Endometrial microvascular endothelial cells (primary cell): ENCODE data around the gene ECHDC3. TPM values are rescaled to one million over a fixed set of nuclear protein-coding genes. Genes with fewer than 3 reads are reported as not detected.

Source experiments
- in situ Hi-C: cut with HindIII; loops from 2 replicates; pipeline ENCODE4 v1.10.0; 2017; ENCODE audit warnings: low sequenced_read_pairs, low pct_unique_long_range_greater_than_20kb; ENCODE audit errors: inconsistent ontology term
- total RNA-seq: library from RNA; depleted of rRNA; stranded (reverse); fragments of >200 nt; gene quantifications from one replicate; pipeline ENCODE4 v1.2.3, GENCODE V29; 2015; ENCODE audit errors: inconsistent ontology term

Gene ECHDC3
- total RNA-seq, 1 donor from 2014 or later = 16.8 TPM

DNA sequence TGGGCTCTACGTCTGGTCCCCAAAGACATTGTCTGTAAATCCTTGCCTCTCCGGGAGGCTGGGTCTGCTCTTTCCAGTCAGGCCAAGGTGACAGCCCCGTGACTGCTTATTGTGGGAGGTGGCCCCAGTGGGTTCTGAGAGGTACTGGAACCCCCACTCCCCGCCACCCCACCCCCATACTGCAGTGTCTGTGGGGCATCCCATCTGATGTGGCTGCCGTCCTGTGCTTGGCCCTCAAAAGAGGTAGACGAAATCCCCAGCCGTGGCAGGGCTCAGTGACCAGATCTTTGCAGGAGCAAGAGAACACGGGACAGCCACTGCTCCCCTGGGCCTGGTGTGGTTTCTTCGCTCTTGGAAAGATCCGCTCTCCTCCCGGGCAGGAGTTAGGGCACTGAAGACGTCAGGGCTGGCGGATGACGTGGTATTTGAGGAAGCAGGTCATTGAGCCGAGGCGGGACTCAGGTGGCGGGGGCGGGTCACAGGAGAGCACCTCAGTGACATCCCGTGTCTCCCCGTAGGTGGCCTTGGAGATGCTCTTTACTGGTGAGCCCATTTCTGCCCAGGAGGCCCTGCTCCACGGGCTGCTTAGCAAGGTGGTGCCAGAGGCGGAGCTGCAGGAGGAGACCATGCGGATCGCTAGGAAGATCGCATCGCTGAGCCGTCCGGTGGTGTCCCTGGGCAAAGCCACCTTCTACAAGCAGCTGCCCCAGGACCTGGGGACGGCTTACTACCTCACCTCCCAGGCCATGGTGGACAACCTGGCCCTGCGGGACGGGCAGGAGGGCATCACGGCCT, 20.7 kb downstream of the ECHDC3 start:
- in situ Hi-C loops = no loop called here

DNA sequence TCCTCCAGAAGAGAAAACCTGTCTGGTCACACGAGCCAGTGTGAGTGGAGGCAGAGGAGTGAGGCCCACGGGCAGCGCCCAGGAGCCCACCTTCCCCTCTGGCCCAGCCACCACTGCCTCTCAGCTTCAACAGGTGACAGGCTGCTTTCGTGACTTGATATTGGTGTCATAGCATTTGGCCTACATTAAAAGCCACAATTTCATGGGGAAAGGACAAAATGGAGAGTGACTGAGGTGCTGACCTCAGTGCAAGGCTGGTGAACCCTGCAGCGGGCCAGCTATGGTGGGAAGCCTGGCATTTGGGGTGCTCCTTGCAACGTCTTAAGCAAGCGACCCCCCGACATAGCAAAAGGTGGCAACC, 21.3 kb downstream of the ECHDC3 start:
- in situ Hi-C loops = no loop called here

DNA sequence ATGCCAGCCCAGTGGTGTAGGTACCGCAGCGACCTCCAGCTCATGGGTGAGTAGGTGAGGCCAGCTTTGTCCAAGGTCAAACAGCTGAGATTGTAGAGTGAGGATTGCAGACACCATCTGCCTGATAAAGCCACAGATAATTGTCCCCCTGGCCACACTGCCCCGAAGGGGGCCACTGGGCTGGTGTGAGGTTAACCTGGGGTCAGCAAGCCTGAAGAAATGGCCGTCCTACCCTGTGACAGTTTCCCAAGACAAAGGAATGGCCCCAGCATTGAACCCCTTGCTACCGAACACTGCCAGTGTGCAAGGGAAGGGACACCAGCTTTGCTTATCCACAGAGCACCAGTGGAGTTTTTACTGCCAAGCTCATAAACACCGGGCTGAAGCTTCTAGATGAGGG, 23.0 kb downstream of the ECHDC3 start:
- in situ Hi-C loops = no loop called here

DNA sequence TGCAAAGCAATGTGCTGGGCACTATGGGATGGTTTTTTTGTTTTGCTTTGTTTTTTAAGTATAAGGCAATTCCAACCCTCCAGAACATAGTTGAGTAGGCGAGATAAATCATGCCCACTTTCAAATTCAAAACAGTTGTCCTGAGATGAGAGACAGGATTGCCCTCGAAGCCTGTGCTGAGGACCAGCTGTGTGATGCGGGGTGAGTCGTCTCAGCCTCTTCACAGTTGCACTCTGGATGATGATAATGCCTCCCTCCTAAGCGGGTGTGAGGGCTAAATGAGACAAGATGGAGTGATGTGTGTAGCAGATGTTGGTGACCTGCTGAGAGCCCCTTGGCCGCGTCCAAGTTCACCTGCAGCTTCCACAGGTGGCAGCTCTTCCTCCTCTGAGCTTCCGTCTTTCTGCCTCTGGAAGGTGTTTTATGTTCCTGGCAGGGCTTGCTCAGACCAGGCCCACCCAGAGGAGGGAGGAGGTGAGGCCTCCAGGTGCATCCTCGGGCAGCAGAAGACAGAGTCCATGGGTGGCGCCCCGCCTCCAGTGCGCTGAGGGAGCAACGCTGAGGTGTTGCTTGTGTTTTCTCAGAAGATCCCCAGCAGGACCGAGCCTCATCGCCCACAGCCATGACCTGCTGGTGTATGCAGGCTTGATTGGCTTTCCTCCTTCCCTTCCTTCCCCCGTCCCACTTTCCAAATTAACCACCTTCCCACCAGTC, 30.6 kb downstream of the ECHDC3 start:
- in situ Hi-C loops = no loop called here

DNA sequence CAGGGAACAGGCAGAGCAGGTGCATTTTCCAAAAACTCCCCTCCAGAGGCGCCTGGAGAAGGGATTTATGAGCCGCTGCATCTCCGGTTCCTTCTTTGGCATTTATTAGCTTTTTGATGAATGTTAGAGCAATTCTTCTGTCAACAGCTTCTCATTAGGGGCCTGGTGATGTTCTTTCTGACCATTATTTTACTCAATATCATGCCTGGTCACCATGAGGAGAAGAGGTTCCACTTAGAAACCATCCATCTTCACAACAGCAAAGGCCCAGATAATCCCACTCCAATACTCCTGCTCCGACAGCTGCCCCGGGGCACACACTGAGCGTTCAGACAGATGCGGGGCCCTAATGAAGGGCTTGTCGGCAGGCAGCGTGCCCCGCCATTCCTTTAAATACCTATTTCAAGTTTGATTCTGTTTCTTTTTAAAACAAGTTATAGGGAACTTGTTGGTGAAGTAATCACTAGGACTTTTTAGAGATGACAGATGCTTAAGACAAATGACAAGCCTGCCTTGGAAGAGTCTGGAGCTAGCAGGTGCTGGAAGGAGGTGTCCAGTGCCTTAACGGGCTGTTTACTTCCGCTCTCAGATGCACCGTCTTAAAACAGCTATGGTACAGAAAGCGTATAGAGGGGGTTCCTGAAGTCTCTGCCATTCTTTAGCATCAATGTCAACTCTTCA, 31.7 kb downstream of the ECHDC3 start:
- in situ Hi-C loops = no loop called here

DNA sequence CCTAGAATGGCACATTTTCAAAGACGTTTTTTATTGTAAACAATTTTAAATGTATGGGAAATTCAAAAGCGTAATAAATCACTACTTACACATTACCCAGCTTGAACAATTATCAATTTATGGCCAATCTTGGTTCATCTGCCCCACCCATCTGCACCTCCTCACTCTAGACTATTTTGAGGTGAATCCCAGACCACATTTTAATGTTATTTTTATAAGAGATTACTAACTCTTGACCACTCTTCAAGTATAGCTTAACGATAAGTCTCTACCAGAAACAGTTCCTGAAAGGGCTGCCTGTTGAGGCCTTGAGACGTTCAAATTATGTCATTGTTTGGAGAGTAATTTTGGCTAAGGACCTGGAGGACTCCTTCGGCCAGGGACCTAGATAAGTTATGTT, 33.2 kb downstream of the ECHDC3 start:
- in situ Hi-C loops = no loop called here

DNA sequence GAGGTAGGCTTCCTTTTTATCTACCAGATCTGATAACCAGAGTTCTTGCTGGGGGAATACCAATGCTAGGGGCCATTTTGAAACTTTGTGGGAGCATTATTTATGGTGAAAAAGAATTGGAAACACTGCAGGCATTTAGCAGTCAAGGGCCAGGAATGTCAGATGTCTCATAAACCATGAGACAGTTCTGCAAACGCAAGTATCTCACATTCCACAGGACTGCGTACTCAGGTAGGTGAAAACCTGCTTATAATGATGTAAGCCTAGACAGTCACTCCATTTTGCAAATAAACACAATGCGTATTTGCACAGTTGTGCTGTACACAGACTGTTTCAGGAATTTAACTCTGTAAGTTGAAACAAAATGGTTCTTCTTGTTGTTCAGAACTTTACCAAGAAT, 33.9 kb downstream of the ECHDC3 start:
- in situ Hi-C loops = no loop called here

DNA sequence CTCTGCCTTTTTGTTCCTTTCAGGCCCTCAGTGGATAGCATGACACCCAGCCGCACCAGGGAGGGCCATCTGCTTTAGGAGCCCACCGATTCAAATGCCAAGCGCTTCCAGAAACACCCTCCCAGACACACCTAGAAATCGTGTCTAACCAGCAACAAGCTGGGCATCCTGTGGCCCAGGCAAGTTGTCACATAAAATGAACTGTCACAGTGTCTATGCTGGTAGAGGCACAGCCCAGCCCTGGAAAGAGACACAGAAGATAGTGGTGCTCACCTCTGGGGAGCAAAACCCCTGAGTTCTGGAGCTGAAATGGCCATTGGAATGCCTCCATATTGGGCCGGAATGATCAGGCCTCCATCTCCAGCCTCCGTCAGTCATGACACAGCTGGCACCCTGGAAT, 38.9 kb downstream of the ECHDC3 start:
- in situ Hi-C loops = no loop called here

DNA sequence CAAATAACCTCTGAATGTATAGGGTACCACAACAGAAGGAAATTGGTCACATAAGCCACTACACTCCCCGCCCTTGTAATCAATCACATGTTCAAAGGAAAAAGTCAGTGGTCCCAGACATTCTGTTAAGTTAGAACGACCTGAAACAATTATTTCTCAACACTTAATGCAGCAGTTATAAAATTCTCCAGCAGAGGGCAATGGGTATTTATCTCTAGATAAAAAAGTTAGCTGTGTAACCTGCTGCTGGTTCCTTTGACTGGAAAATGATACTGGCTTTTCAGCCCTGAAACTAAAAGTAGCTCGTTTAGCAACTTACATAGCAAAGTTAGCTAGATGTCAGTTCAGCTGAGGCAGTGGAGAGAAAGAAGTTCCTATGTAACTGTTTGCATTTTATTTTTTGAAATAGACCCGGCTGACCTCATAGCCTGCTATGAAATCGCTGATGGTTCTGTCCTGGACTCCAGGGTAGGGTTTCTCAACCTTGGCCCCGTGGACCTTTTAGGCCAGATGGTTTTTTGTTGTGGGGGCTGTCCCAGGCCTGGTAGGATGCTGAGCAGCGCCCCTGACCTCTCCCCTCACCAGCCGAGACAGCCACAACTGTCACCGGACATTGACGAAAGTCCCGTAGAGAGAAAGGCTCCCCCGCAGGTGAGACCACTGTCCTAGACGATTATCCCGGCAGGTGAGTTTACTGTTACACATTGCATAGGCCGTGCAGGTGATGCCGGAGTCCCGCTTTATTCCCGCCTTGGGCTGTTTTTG, 40.8 kb downstream of the ECHDC3 start:
- in situ Hi-C loops = no loop called here

DNA sequence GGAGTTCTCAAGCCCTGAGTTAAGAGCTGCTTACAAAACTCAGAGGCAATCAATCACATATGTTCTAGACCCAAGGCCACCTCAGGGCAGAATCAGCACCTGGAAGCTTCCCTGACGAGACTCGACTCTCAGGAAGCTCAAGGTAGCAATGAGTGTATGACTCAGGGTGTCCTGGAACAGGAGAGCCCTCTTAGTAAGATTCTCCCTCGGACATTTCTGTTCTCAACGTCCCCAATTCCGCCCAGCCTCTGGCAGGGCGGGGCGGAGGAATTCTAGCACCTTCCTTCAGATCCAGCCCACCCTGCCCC, 41.3 kb downstream of the ECHDC3 start:
- in situ Hi-C loops = no loop called here

DNA sequence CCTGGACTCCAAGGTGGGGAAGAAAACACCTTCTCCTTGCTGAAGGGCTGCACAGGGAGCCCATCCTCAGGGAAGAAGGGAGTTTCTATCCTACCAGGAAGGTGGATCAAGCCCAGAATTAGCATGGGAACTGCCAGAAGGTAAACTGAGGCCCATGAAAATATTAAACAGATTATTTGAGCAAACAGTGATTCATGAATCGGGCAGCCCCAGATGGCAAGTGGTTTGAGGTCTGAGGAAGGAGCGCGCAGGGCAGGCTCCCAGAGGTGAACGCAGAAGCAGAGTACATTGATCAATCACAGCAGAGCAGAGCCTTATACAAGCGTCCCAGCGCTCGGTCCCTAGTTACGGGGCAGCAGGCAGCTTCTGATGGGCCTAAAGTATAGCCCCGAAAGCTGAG, 45.2 kb downstream of the ECHDC3 start:
- in situ Hi-C loops = no loop called here

DNA sequence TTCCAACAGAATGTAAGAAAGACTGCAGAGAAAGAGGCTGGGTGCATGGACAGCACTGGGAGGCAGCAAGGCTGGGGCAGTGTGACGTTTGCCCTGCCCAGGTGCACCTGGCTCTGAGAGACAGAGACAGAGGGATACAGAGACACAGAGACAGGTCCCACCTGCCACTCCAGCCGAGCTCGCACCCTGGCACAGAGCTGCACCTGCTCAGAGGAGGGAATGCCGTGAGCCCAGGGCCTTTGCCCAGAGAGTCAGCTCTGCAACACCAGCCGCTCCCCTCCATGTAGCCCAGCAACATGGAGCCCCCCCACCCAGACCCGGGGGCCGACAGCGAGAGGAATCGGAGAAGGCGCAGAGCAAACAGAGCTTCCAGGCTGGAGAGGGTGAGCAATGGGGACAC, 45.7 kb downstream of the ECHDC3 start:
- in situ Hi-C loops = no loop called here

DNA sequence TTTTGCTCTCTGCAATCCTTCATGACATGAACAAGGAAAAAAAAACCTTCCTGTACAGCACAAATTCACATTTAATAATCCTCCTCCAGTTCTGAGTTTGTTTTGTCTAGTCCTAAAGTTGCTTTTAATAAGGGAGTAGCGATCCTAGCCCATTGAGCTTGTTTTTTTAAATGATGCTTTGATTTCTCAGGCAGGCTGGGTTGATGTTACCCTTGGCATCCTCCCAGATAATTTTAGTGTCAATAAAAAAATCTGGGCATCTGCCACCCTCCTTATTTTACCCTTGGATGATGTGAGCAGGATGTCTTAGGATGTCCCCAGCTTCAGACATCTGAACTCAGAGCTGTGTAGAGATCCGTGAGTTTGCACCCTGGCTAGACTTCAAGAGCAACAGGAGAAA, 47.1 kb downstream of the ECHDC3 start:
- in situ Hi-C loops = no loop called here

DNA sequence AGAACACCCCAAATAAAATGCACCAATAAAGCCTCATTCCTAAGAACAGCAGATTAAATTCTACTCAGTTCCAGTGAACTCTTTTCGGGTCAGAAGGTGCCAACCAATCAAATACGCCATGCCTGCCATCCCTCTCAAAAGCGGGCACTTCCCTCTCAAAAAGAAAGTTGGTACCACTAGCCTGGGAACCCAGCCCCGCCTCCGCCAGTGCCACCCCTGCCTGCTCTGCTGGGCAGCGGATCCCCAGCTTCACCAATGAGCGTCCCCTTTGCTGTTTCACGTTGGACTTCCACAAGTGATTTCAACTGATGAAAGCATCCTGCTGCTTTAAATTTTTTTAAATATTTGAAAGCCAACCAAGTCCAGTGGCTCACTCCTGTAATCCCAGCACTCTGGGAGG, 47.8 kb downstream of the ECHDC3 start:
- in situ Hi-C loops = no loop called here

DNA sequence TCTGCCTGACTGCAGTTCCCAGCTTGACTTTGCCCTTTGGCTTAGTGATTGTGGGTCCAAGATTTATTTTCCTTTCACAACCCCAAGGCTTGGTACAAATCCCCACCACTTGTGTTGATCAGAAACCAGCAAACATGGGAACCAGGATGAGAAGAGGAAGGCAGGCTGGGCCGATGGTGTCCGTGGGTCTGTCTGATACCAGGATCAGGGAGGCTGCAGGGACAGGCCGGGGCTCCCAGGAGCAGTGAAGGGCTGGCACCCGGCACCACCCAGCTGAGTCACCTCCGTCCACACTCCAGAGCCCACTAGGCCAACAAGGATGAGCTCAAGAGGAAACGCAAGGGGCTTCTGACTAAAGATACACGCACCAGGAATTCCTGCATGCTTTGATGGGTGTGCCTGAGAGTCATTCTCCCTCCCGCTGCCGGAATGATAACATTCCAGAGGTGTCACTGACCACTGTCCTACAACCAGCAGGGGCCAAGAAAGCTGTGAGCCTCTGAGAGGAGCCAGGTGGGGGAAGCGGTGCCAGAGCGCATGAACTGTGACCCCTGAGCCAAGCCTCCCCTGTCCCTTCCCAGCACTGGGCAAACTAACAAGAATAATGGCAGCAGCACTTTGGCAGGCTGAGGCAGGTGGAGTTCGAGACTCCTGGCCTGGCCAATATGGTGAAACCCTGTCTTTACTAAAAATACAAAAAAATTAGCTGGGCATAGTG, 51.7 kb downstream of the ECHDC3 start:
- in situ Hi-C loops = no loop called here

DNA sequence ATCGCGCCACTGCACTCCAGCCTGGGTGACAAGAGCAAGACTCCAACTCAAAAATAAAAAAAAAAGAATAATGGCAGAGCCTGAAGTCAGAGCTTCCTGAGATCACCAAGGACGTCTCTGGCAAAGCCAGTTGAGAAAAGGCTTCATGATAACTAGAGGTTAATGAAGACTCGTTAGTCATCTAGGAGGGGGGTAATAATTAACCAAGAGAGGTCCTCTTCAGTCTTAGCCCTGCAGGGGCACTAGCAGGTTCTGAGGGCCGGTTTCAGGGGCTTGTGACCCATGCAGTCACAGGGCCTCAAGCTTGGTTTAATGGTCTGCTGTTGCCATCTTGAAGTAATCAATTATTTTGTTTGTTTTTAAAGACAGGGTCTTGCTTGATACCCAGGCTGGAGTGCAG, 52.4 kb downstream of the ECHDC3 start:
- in situ Hi-C loops = no loop called here

DNA sequence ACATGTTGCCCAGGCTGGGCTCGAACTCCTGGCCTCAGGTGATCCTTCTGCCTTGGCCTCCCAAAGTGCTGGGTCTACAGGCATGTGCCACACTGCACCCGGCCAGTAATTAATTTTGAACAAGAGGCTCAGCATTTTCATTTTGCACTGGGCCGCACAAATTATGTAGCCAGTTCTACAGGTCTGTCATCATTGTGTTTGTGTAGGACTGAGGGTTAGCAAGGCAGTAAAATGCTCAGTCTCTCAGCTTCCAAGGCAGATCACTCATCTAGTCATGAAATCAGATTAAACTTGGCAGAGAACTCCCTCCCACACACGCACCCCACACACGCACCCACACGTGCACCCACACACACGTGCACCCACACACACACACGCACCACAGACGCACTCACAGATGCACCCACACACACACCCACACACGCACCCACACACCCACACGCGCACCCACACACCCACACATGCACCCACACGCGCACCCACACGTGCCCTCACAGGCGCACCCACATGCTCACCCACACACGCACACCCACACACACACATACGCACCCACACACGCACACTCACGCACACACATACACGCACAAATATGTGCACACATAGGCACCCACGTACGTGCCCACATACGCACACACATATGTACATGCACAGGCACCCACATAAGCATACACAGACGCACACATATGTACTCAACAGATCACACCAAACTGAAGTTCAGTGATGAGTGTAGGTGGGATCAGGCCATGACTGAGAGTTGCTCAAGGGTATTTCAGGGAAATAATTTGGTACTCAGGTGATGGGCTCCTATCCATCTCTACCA, 53.1 kb downstream of the ECHDC3 start:
- in situ Hi-C loops = no loop called here

DNA sequence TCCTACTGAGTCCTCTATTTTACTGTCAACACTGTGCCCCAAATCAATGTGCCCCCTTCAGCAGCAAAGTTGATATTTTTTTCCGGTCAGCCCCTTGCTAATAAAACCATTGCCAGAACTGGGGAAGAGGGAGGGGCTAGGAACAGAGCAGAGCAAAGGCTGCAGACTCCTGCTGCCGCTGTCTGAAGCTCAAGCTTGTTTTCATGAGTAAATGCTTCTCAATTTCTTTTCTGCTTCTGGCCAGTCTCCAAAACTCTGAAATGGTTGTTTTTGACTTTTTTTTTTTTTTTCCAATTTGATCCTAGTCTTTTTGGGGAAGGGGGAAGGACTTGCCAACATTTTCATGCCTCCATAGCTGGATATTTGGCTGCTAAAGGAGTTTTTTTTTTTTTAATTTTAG, 54.3 kb downstream of the ECHDC3 start:
- in situ Hi-C loops = no loop called here
